ENCODE data around the gene RFX3. TPM values are rescaled to one million over a fixed set of nuclear protein-coding genes. Genes with fewer than 3 reads are reported as not detected.

The RFX3 gene
- total RNA-seq, 2 experiments from 2014 or later, result 6.8 to 9.0 TPM

DNA sequence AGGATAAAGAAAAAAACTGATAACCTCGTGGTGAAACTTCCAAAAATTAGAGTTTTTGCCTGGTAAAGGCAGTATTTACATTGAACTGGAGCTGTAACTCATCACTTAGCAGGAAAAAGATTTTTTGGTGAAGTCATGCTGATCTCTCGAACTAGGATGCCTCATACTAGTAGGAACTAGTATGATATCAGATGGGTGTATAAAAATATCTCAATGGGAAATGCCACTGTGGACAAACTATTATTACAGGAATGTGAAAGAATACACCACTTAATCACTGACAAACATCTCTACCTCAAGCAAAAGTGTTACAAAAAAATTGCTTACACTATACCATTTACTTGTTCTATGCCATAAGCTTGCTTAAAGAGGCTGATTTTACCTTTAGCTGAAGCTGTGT, 28.4 kb downstream of the RFX3 start:
- no peak for ATAC-seq
- ChIA-PET CTCF (interaction anchor here (1.3 to 1.6 kb wide), 2 partner anchors 56 to 257 kb away, joined by 3 to 5 read pairs; no protein-coding TSS in a partner anchor), POLR2A (interaction anchor here (0.8 kb wide), 1 partner anchor 29 kb away, joined by 3 read pairs; no protein-coding TSS in a partner anchor)
- Mint-ChIP-seq H3K36me3 (ENCODE audit: low read depth) (peaks cover 9% of the 10 kb centered on the region), H3K27me3 (ENCODE audit: low read depth) (no peaks in the 10 kb centered on the region), H3K27ac (no peak overlapping the region), H3K4me3 (no peak overlapping the region), H3K4me1 (ENCODE audit: low read depth) (peaks cover 4% of the 10 kb centered on the region), H3K9me3 (ENCODE audit: insufficient read depth) (no peaks in the 10 kb centered on the region)
- DNase-seq, result no peak

DNA sequence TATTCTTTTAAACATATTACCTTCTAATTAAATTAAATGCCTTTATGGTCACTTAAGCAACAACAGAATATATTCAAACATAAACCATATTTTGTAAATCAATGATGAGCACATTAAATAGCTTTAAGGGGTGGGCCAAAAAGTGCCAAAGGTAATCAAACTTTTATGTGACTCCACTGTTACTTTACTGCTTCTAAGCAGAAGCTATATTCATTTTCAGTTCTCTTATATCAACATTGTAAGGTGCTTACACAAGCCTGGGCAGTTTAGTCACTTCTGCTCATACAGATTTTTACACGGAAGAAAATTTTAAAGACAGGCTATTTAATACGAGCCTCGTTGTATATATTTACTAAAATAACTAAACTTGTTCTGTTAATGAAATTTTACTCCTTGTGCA, 29.9 kb downstream of the RFX3 start:
- no peaks in the 10 kb centered on the region for H3K9me3 Mint-ChIP-seq (ENCODE audit: insufficient read depth)
- H3K4me1 Mint-ChIP-seq (ENCODE audit: low read depth), result peaks cover 4% of the 10 kb centered on the region
- POLR2A ChIA-PET, result interaction anchor here (1.8 kb wide), 1 partner anchor 31 kb away, joined by 6 read pairs; the partner anchor contains the start of gene RFX3
- CTCF ChIA-PET, result interaction anchor here (0.8 to 1.6 kb wide), 3 partner anchors 9 to 13 kb away, joined by 3 to 4 read pairs (median 4); no protein-coding TSS in a partner anchor
- H3K27me3 Mint-ChIP-seq (ENCODE audit: low read depth), result no peaks in the 10 kb centered on the region
- no peak overlapping the region for H3K27ac Mint-ChIP-seq
- ATAC-seq, result no peak
- H3K36me3 Mint-ChIP-seq (ENCODE audit: low read depth), result peaks cover 7% of the 10 kb centered on the region
- no peak overlapping the region for H3K4me3 Mint-ChIP-seq
- no peak for DNase-seq

GRCh38 chr9:3492214-3492613, 33.6 kb downstream of the RFX3 start:
- Mint-ChIP-seq H3K4me3 (no peak overlapping the region), H3K36me3 (ENCODE audit: low read depth) (peaks cover 7% of the 10 kb centered on the region), H3K27me3 (ENCODE audit: low read depth) (no peaks in the 10 kb centered on the region), H3K27ac (no peak overlapping the region), H3K4me1 (ENCODE audit: low read depth) (no peaks in the 10 kb centered on the region), H3K9me3 (ENCODE audit: insufficient read depth) (no peaks in the 10 kb centered on the region)
- ATAC-seq, result peak; percentile 15
- no peak for DNase-seq
- POLR2A ChIA-PET, result interaction anchor here (0.6 kb wide), 1 partner anchor 7 kb away, joined by 3 read pairs; no protein-coding TSS in a partner anchor
- CTCF ChIA-PET, result no interaction called here

GRCh38 chr9:3491450-3491849, 34.4 kb downstream of the RFX3 start:
- Mint-ChIP-seq H3K36me3 (ENCODE audit: low read depth) (peaks cover 9% of the 10 kb centered on the region), H3K27ac (no peak overlapping the region), H3K27me3 (ENCODE audit: low read depth) (no peaks in the 10 kb centered on the region)

DNA sequence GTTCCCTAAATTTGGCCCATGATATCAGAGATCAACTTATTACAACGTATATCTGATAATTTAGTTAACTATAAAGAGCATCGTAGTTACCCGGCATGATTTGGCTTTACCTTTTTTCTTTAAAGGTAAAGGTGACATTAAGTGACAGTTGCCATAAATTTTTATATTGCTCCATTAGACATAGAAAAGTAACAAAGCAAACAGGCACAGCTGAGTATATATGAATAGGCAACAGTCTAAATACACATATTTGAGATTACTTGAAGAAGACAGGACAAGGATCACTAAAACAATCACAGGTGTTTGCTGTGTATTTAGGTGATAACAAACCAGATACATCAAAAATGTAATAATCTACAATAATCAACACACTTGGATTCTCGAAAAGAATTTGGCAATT, 34.8 kb downstream of the RFX3 start:
- CTCF ChIA-PET, result no interaction called here

More at GRCh38 chr9:3491450-3491849, 34.4 kb downstream of the RFX3 start:
- no peak for ATAC-seq
- Mint-ChIP-seq H3K4me1 (ENCODE audit: low read depth) (no peaks in the 10 kb centered on the region), H3K4me3 (no peak overlapping the region), H3K9me3 (ENCODE audit: insufficient read depth) (no peaks in the 10 kb centered on the region)
- ChIA-PET POLR2A (no interaction called here), CTCF (no interaction called here)
- DNase-seq, result no peak

DNA sequence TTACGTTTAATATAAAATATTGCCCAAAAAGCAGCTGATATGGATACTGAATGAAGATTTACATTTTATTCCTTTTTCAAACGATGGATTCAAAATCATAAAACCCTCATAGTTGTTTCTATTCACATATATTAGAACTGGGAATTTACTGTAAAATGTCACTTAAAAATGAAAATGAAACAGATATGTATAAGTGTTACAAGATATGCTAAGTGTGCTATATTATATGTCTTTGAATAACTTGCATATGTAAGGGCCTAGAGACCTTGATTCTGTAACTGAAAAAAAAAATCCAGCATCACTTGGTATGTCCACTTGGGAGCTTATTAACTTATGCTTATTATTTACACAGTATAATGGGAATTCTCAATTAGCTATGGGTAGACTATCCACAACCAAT, 43.2 kb downstream of the RFX3 start:
- POLR2A ChIA-PET, result interaction anchor here (3.1 kb wide), 1 partner anchor 44 kb away, joined by 7 read pairs; the partner anchor contains the start of gene RFX3
- Mint-ChIP-seq H3K4me1 (ENCODE audit: low read depth) (peaks cover 34% of the 10 kb centered on the region), H3K9me3 (ENCODE audit: insufficient read depth) (peaks cover 7% of the 10 kb centered on the region), H3K4me3 (no peak overlapping the region), H3K27ac (no peak overlapping the region), H3K36me3 (ENCODE audit: low read depth) (peaks cover 35% of the 10 kb centered on the region), H3K27me3 (ENCODE audit: low read depth) (no peaks in the 10 kb centered on the region)
- DNase-seq (no peak), ATAC-seq (peak; percentile 30)
- CTCF ChIA-PET, result interaction anchor here (1.1 kb wide), 1 partner anchor 14 kb away, joined by 4 read pairs; no protein-coding TSS in a partner anchor

More for the DNA sequence above, 34.8 kb downstream of the RFX3 start:
- Mint-ChIP-seq H3K27ac (no peak overlapping the region), H3K4me3 (no peak overlapping the region), H3K36me3 (ENCODE audit: low read depth) (peaks cover 11% of the 10 kb centered on the region), H3K27me3 (ENCODE audit: low read depth) (no peaks in the 10 kb centered on the region), H3K9me3 (ENCODE audit: insufficient read depth) (no peaks in the 10 kb centered on the region), H3K4me1 (ENCODE audit: low read depth) (no peaks in the 10 kb centered on the region)
- no peak for ATAC-seq
- DNase-seq, result no peak
- POLR2A ChIA-PET, result no interaction called here

- Mint-ChIP-seq H3K36me3 (ENCODE audit: low read depth) (peaks cover 41% of the 10 kb centered on the region), H3K27me3 (ENCODE audit: low read depth) (no peaks in the 10 kb centered on the region), H3K4me3 (no peak overlapping the region), H3K9me3 (ENCODE audit: insufficient read depth) (peaks cover 7% of the 10 kb centered on the region), H3K4me1 (ENCODE audit: low read depth) (peaks cover 52% of the 10 kb centered on the region), H3K27ac (no peak overlapping the region)
- DNase-seq (no peak), ATAC-seq (no peak)
- ChIA-PET CTCF (interaction anchor here (1.2 kb wide), 1 partner anchor 13 kb away, joined by 4 read pairs; no protein-coding TSS in a partner anchor), POLR2A (interaction anchor here (4.9 kb wide), 1 partner anchor 47 kb away, joined by 63 read pairs; the partner anchor contains the start of gene RFX3)
These were observed 45.5 kb downstream of the RFX3 start for GRCh38 chr9:3480353-3480655.

DNA sequence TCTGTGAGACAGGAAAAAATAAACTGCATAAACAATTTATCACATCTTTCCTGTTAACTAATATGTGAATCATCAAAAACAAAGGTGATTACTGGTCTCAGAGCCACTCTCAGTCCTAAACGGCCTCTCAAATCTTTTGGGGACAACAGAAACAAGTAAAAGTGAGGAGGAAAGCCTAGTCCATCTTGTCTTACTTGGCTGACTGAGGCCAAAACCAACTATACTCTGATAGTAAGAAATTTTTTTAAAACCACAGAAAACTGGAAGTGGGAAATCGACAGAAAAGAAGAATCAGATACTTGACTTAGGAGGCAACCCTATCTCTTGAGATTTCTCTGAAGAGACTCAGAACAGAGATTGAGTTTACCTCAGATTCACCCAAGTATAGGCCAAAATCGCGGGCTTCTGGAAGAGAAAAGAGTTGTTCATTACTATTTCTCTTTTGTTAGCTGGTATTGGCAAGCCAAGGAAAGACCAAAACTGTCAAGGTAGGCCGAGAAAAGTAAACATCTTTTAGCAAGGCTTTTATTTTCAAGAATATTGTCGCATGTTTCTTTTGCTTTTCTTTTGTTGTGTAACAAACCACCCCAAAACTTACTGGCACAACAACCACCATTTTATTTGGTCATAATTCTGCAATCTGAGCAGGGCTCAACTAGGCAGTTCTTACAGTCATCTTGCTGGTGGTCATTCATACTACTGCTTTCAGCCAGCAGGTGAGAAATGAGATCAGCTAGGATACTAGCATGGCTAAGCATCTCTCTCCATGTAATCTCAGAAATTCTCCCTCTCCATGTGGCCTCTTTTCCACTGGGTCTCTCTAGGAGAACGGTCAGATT, 46.1 kb downstream of the RFX3 start:
- Mint-ChIP-seq H3K27me3 (ENCODE audit: low read depth) (no peaks in the 10 kb centered on the region), H3K9me3 (ENCODE audit: insufficient read depth) (peaks cover 7% of the 10 kb centered on the region), H3K4me3 (no peak overlapping the region), H3K36me3 (ENCODE audit: low read depth) (peaks cover 40% of the 10 kb centered on the region), H3K27ac (no peak overlapping the region), H3K4me1 (ENCODE audit: low read depth) (peaks cover 57% of the 10 kb centered on the region)
- DNase-seq (no peak), ATAC-seq (no peak)
- CTCF ChIA-PET, result interaction anchor here (1.2 to 3.0 kb wide), 3 partner anchors 9 to 12 kb away, joined by 4 to 21 read pairs (median 6); no protein-coding TSS in a partner anchor
- POLR2A ChIA-PET, result interaction anchor here (4.9 kb wide), 1 partner anchor 47 kb away, joined by 63 read pairs; the partner anchor contains the start of gene RFX3

GRCh38 chr9:3478549-3478953, 47.2 kb downstream of the RFX3 start:
- Mint-ChIP-seq H3K9me3 (ENCODE audit: insufficient read depth) (peaks cover 7% of the 10 kb centered on the region), H3K27me3 (ENCODE audit: low read depth) (no peaks in the 10 kb centered on the region), H3K27ac (peak overlapping the region; percentile 66), H3K4me3 (no peak overlapping the region), H3K36me3 (ENCODE audit: low read depth) (peaks cover 37% of the 10 kb centered on the region), H3K4me1 (ENCODE audit: low read depth) (peaks cover 66% of the 10 kb centered on the region)
- ChIA-PET CTCF (interaction anchor here (1.9 to 3.4 kb wide), 3 partner anchors 10 to 48 kb away, joined by 6 to 21 read pairs (median 18); partner anchors contain the start of gene RFX3), POLR2A (interaction anchor here (4.9 kb wide), 1 partner anchor 48 kb away, joined by 63 read pairs; the partner anchor contains the start of gene RFX3)
- DNase-seq, result no peak
- ATAC-seq, result no peak

GRCh38 chr9:3477236-3477834, 48.5 kb downstream of the RFX3 start:
- Mint-ChIP-seq H3K9me3 (ENCODE audit: insufficient read depth) (peaks cover 7% of the 10 kb centered on the region), H3K36me3 (ENCODE audit: low read depth) (peaks cover 37% of the 10 kb centered on the region), H3K4me1 (ENCODE audit: low read depth) (peaks cover 67% of the 10 kb centered on the region), H3K4me3 (peak overlapping the region; percentile 78), H3K27me3 (ENCODE audit: low read depth) (no peaks in the 10 kb centered on the region), H3K27ac (peak overlapping the region; percentile 92)
- DNase-seq, result no peak
- CTCF ChIA-PET, result interaction anchor here (0.9 to 3.4 kb wide), 5 partner anchors 9 to 50 kb away, joined by 3 to 21 read pairs (median 4); partner anchors contain the start of gene RFX3
- POLR2A ChIA-PET, result interaction anchor here (4.9 kb wide), 1 partner anchor 50 kb away, joined by 63 read pairs; the partner anchor contains the start of gene RFX3
- ATAC-seq, result peak; percentile 59

GRCh38 chr9:3475300-3476020, 50.3 kb downstream of the RFX3 start:
- DNase-seq, result no peak
- H3K27me3 Mint-ChIP-seq (ENCODE audit: low read depth), result no peaks in the 10 kb centered on the region
- H3K9me3 Mint-ChIP-seq (ENCODE audit: insufficient read depth), result peaks cover 7% of the 10 kb centered on the region
- ChIA-PET CTCF (interaction anchor here (1.6 to 3.4 kb wide), 2 partner anchors 8 to 52 kb away, joined by 6 to 18 read pairs; partner anchors contain the start of gene RFX3), POLR2A (interaction anchor here (1.0 to 2.9 kb wide), 2 partner anchors 51 kb away, joined by 4 to 25 read pairs; partner anchors contain the start of gene RFX3)
- no peak overlapping the region for H3K27ac Mint-ChIP-seq
- ATAC-seq, result no peak
- H3K36me3 Mint-ChIP-seq (ENCODE audit: low read depth), result peaks cover 36% of the 10 kb centered on the region
- H3K4me1 Mint-ChIP-seq (ENCODE audit: low read depth), result peaks cover 65% of the 10 kb centered on the region
- no peak overlapping the region for H3K4me3 Mint-ChIP-seq

Measured in activated CD8-positive, alpha-beta T cell treated with anti-CD3 and anti-CD28 coated beads, Interleukin-2, amount 10 ng/mL, durations not matched to agents 7 days and 5 days (primary cell).